Gastroesophageal sphincter (tissue), 4 donors: ENCODE data around the gene MAN1C1. TPM values are rescaled to one million over a fixed set of nuclear protein-coding genes. Genes with fewer than 3 reads are reported as not detected.

Experiments used
- ATAC-seq: fragments of 150-250 bp; one replicate; pipeline ENCODE4 v1.9.1; 2016; ENCODE audit warnings: mild to moderate bottlenecking, moderate library complexity
- H3K27ac ChIP-seq, 4 donors: fragments of 200-600 bp; sonication (generic) in 3 of 4; 1 replicate in 3 of 4; 2 replicates in 1 of 4; pipeline ENCODE4 v1.5.1; 2016 to 2019
- H3K27me3 ChIP-seq: fragments of 200-600 bp; sonication (generic); one replicate; pipeline ENCODE4 v1.5.1; 2019
- H3K36me3 ChIP-seq, 2 donors: fragments of 200-600 bp; sonication (generic); one replicate each; pipeline ENCODE4 v1.5.1; 2019; ENCODE audit warnings: control low read depth in 1 of 2
- H3K4me1 ChIP-seq, 3 donors: fragments of 200-600 bp; sonication (generic); 1 replicate in 2 of 3; 2 replicates in 1 of 3; pipeline ENCODE4 v1.5.1; 2016 to 2019; ENCODE audit warnings: control low read depth in 2 of 3
- H3K4me3 ChIP-seq, 2 donors: fragments of 200-600 bp; sonication (generic); one replicate each; pipeline ENCODE4 v1.5.1; 2019; ENCODE audit warnings: mild to moderate bottlenecking in 1 of 2, moderate library complexity in 1 of 2
- H3K9me3 ChIP-seq, 3 donors: fragments of 200-600 bp; sonication (generic); one replicate each; pipeline ENCODE4 v1.5.1; 2017 to 2019; ENCODE audit warnings: control low read depth in 2 of 3
- CTCF ChIP-seq, 4 experiments: fragments of 200-600 bp in 2 of 4; fragments of 450-650 bp in 2 of 4; sonication (generic) in 1 of 4; IDR thresholded peaks; one replicate each; pipeline ENCODE4 v1.5.1; 2017 to 2019; ENCODE audit warnings: antibody characterized with exemption in 4 of 4, mild to moderate bottlenecking in 2 of 4, moderate library complexity in 2 of 4
- EP300 ChIP-seq: sonication (generic); formaldehyde crosslinking; IDR thresholded peaks from one replicate; pipeline ENCODE4 v1.6.1; 2017; ENCODE audit warnings: antibody characterized with exemption, mild to moderate bottlenecking
- POLR2A ChIP-seq, 2 donors: fragments of 450-650 bp; IDR thresholded peaks; one replicate each; pipeline ENCODE4 v1.6.1; 2017; ENCODE audit warnings: antibody characterized with exemption in 2 of 2, mild to moderate bottlenecking in 2 of 2, moderate library complexity in 1 of 2
- POLR2AphosphoS5 ChIP-seq: sonication (generic); formaldehyde crosslinking; IDR thresholded peaks from one replicate; pipeline ENCODE4 v1.6.1; 2017; ENCODE audit warnings: antibody characterized with exemption
- WGBS, 2 donors: methylation state at CpG; one replicate each; pipeline ENCODE4 v1.1.5; 2018; ENCODE audit warnings: low coverage in 1 of 2; 5-methylcytosine and 5-hydroxymethylcytosine counted together
- total RNA-seq, 4 donors: library from RNA; depleted of rRNA; stranded (reverse); fragments of >200 nt; gene quantifications; one replicate each; pipeline ENCODE4 v1.1.0, GENCODE V29; 2016

MAN1C1 gene
- total RNA-seq, 4 donors from 2014 or later: 20.0 to 38.1 (median 27.8) TPM

GRCh38 chr1:25691211-25691610, 74.6 kb downstream of the MAN1C1 start:
- H3K4me1 ChIP-seq: peaks cover 13 to 69% (median 23%) of the 10 kb centered on the region in 3 donors

GRCh38 chr1:25692560-25692959, 76.0 kb downstream of the MAN1C1 start:
- H3K9me3 ChIP-seq: no peaks in the 10 kb centered on the region
- TF ChIP-seq CTCF (IDR thresholded peaks at IDR 0.05) (peak in 3 of 4 experiments; percentile 10 to 33 (median 12)), POLR2A (IDR thresholded peaks at IDR 0.05) (no peak), EP300 (no peak)
- peaks cover 13 to 79% (median 23%) of the 10 kb centered on the region in 3 donors for H3K4me1 ChIP-seq
- WGBS, 2 donors: 74 to 100% methylated on average over 1 to 4 of the region's 6 CpGs
- H3K36me3 ChIP-seq: no peaks in the 10 kb centered on the region
- ATAC-seq: no peak
- no peaks in the 10 kb centered on the region for H3K27me3 ChIP-seq
- H3K27ac ChIP-seq: peak overlapping the region in 1 of 4 donors; percentile 87
- no peak overlapping the region for H3K4me3 ChIP-seq

More at GRCh38 chr1:25691211-25691610, 74.6 kb downstream of the MAN1C1 start:
- H3K36me3 ChIP-seq: no peaks in the 10 kb centered on the region
- no peak overlapping the region for H3K4me3 ChIP-seq
- H3K9me3 ChIP-seq: no peaks in the 10 kb centered on the region
- H3K27ac ChIP-seq: no peak overlapping the region
- no peak for TF ChIP-seq POLR2AphosphoS5
- TF ChIP-seq CTCF (IDR thresholded peaks at IDR 0.05): no peak
- no peak for TF ChIP-seq POLR2A (IDR thresholded peaks at IDR 0.05)
- TF ChIP-seq EP300: no peak
- no peak for ATAC-seq
- H3K27me3 ChIP-seq: no peaks in the 10 kb centered on the region
- 98 to 100% methylated on average over 5 to 7 of the region's 7 CpGs for WGBS, 2 donors

- Histone ChIP-seq H3K36me3 (no peaks in the 10 kb centered on the region), H3K27ac (peak overlapping the region; percentile 87 to 92 (median 88)), H3K9me3 (no peaks in the 10 kb centered on the region), H3K27me3 (no peaks in the 10 kb centered on the region), H3K4me1 (peaks cover 16 to 79% (median 19%) of the 10 kb centered on the region in 3 donors), H3K4me3 (no peak overlapping the region)
- 20 to 21% methylated on average over 7 to 8 of the region's 9 CpGs for WGBS, 2 donors
- TF ChIP-seq POLR2AphosphoS5 (peak; percentile 94), CTCF (IDR thresholded peaks at IDR 0.05) (peak in 2 of 4 experiments; percentile 49 to 61), EP300 (no peak)
- peak; percentile 34 for ATAC-seq
These were observed 77.8 kb downstream of the MAN1C1 start for GRCh38 chr1:25694167-25695007.

GRCh38 chr1:25695090-25695770, 78.6 kb downstream of the MAN1C1 start:
- peaks cover 21 to 83% (median 25%) of the 10 kb centered on the region in 3 donors for H3K4me1 ChIP-seq
- ATAC-seq: peak; percentile 90
- H3K9me3 ChIP-seq: no peaks in the 10 kb centered on the region
- H3K27ac ChIP-seq: peak overlapping the region; percentile 87 to 92 (median 88)
- no peak overlapping the region for H3K4me3 ChIP-seq
- H3K36me3 ChIP-seq: no peaks in the 10 kb centered on the region
- TF ChIP-seq CTCF (IDR thresholded peaks at IDR 0.05) (peak in 3 of 4 experiments; percentile 32 to 40 (median 36)), EP300 (no peak), POLR2A (IDR thresholded peaks at IDR 0.05) (no peak), POLR2AphosphoS5 (peak; percentile 99)
- H3K27me3 ChIP-seq: no peaks in the 10 kb centered on the region
- 43% methylated on average over 14 of the region's 15 CpGs; no CpG with 5 or more reads in 1 of the 2 donors for WGBS, 2 donors
